ENCODE measurements around the gene RIC8B.

Gene RIC8B

GRCh38 chr12:106906715-106907114 lies 132.2 kb downstream of the RIC8B start:
- no peaks in the 10 kb centered on the region for H3K9me3 ChIP-seq (replicated peaks in 1 of 2; ENCODE audit: control insufficient read depth in 2 of 2, insufficient read depth in 1 of 2, low read depth in 1 of 2, low read length in 2 of 2)
- H4K8ac ChIP-seq (ENCODE audit: low read depth, low read length): no peak overlapping the region

GRCh38 chr12:106907411-106907810 lies 132.9 kb downstream of the RIC8B start:
- Histone ChIP-seq H3K14ac (ENCODE audit: low read length) (no peak overlapping the region), H3K4me2 (ENCODE audit: insufficient read depth, low read length, poor library complexity, severe bottlenecking) (no peak overlapping the region), H2AK5ac (ENCODE audit: low read depth, low read length) (no peak overlapping the region), H2BK120ac (ENCODE audit: low read depth, low read length) (no peak overlapping the region), H4K91ac (ENCODE audit: low read depth, low read length, poor library complexity) (no peak overlapping the region), H3K4ac (ENCODE audit: low read length) (no peak overlapping the region), H3K27ac (replicated peaks; ENCODE audit: low read length) (no peak overlapping the region), H3K79me1 (ENCODE audit: low read depth, low read length) (no peaks in the 10 kb centered on the region), H3K36me3 (replicated peaks in 1 of 2; ENCODE audit: control insufficient read depth in 2 of 2, insufficient read depth in 2 of 2, low read length in 2 of 2) (no peaks in the 10 kb centered on the region), H2BK12ac (ENCODE audit: low read length) (no peak overlapping the region), H3K4me3 (ENCODE audit: low read length in 2 of 2) (no peak overlapping the region), H3K4me1 (ENCODE audit: control insufficient read depth in 2 of 2, insufficient read depth in 1 of 2, low read depth in 1 of 2, low read length in 2 of 2) (peaks cover 3 to 6% of the 10 kb centered on the region in 2 donors), H3K23ac (ENCODE audit: low read depth, low read length, poor library complexity) (no peak overlapping the region), H2AFZ (ENCODE audit: low read length) (no peak overlapping the region), H2BK5ac (ENCODE audit: low read length) (no peak overlapping the region), H4K8ac (ENCODE audit: low read depth, low read length) (no peak overlapping the region), H3K9ac (ENCODE audit: low read depth, low read length, poor library complexity) (no peak overlapping the region), H2BK15ac (ENCODE audit: low read length) (no peak overlapping the region), H3K27me3 (ENCODE audit: control insufficient read depth in 3 of 3, insufficient read depth in 3 of 3, low read depth in 1 of 3, low read length in 3 of 3) (peaks cover 0 to 2% (median 0%) of the 10 kb centered on the region in 3 experiments), H3K18ac (ENCODE audit: low read length) (no peak overlapping the region), H3K9me3 (replicated peaks in 1 of 2; ENCODE audit: control insufficient read depth in 2 of 2, insufficient read depth in 1 of 2, low read depth in 1 of 2, low read length in 2 of 2) (no peaks in the 10 kb centered on the region)
- no CpG with 5 or more reads among the region's 5 CpGs for WGBS, 2 donors (ENCODE audit: extremely low coverage in 2 of 2, insufficient read length in 2 of 2, insufficient replicate concordance in 1 of 2)
- DNase-seq (ENCODE audit: low spot score): no peak

More at GRCh38 chr12:106906715-106907114, 132.2 kb downstream of the RIC8B start:
- H3K4me3 ChIP-seq (ENCODE audit: low read length in 2 of 2): no peak overlapping the region
- WGBS, 2 donors (ENCODE audit: extremely low coverage in 2 of 2, insufficient read length in 2 of 2, insufficient replicate concordance in 1 of 2): no CpG with 5 or more reads among the region's 2 CpGs
- no peak overlapping the region for H2BK15ac ChIP-seq (ENCODE audit: low read length)
- no peak overlapping the region for H3K9ac ChIP-seq (ENCODE audit: low read depth, low read length, poor library complexity)
- H3K4me2 ChIP-seq (ENCODE audit: insufficient read depth, low read length, poor library complexity, severe bottlenecking): no peak overlapping the region
- DNase-seq (ENCODE audit: low spot score): no peak
- H3K18ac ChIP-seq (ENCODE audit: low read length): no peak overlapping the region
- H3K79me1 ChIP-seq (ENCODE audit: low read depth, low read length): no peaks in the 10 kb centered on the region
- no peaks in the 10 kb centered on the region for H3K36me3 ChIP-seq (replicated peaks in 1 of 2; ENCODE audit: control insufficient read depth in 2 of 2, insufficient read depth in 2 of 2, low read length in 2 of 2)
- H3K4me1 ChIP-seq (ENCODE audit: control insufficient read depth in 2 of 2, insufficient read depth in 1 of 2, low read depth in 1 of 2, low read length in 2 of 2): peaks cover 3 to 6% of the 10 kb centered on the region in 2 donors
- H3K27ac ChIP-seq (replicated peaks; ENCODE audit: low read length): no peak overlapping the region
- H2BK120ac ChIP-seq (ENCODE audit: low read depth, low read length): no peak overlapping the region
- no peak overlapping the region for H2BK12ac ChIP-seq (ENCODE audit: low read length)
- H2AFZ ChIP-seq (ENCODE audit: low read length): no peak overlapping the region
- no peak overlapping the region for H3K14ac ChIP-seq (ENCODE audit: low read length)
- H2AK5ac ChIP-seq (ENCODE audit: low read depth, low read length): no peak overlapping the region
- peaks cover 0 to 2% (median 0%) of the 10 kb centered on the region in 3 experiments for H3K27me3 ChIP-seq (ENCODE audit: control insufficient read depth in 3 of 3, insufficient read depth in 3 of 3, low read depth in 1 of 3, low read length in 3 of 3)
- H3K4ac ChIP-seq (ENCODE audit: low read length): no peak overlapping the region
- no peak overlapping the region for H2BK5ac ChIP-seq (ENCODE audit: low read length)
- no peak overlapping the region for H3K23ac ChIP-seq (ENCODE audit: low read depth, low read length, poor library complexity)
- H4K91ac ChIP-seq (ENCODE audit: low read depth, low read length, poor library complexity): no peak overlapping the region

- Histone ChIP-seq H3K27ac (replicated peaks; ENCODE audit: low read length) (no peak overlapping the region), H2BK5ac (ENCODE audit: low read length) (no peak overlapping the region), H3K18ac (ENCODE audit: low read length) (no peak overlapping the region), H2BK15ac (ENCODE audit: low read length) (no peak overlapping the region), H2BK12ac (ENCODE audit: low read length) (no peak overlapping the region), H3K4me3 (ENCODE audit: low read length in 2 of 2) (no peak overlapping the region), H3K4me2 (ENCODE audit: insufficient read depth, low read length, poor library complexity, severe bottlenecking) (no peak overlapping the region), H2AFZ (ENCODE audit: low read length) (no peak overlapping the region), H3K4ac (ENCODE audit: low read length) (no peak overlapping the region), H3K9ac (ENCODE audit: low read depth, low read length, poor library complexity) (no peak overlapping the region), H3K9me3 (replicated peaks in 1 of 2; ENCODE audit: control insufficient read depth in 2 of 2, insufficient read depth in 1 of 2, low read depth in 1 of 2, low read length in 2 of 2) (no peaks in the 10 kb centered on the region), H2AK5ac (ENCODE audit: low read depth, low read length) (no peak overlapping the region), H3K27me3 (ENCODE audit: control insufficient read depth in 3 of 3, insufficient read depth in 3 of 3, low read depth in 1 of 3, low read length in 3 of 3) (no peaks in the 10 kb centered on the region), H4K8ac (ENCODE audit: low read depth, low read length) (no peak overlapping the region), H4K91ac (ENCODE audit: low read depth, low read length, poor library complexity) (no peak overlapping the region), H3K79me1 (ENCODE audit: low read depth, low read length) (no peaks in the 10 kb centered on the region), H3K36me3 (replicated peaks in 1 of 2; ENCODE audit: control insufficient read depth in 2 of 2, insufficient read depth in 2 of 2, low read length in 2 of 2) (no peaks in the 10 kb centered on the region), H3K4me1 (ENCODE audit: control insufficient read depth in 2 of 2, insufficient read depth in 1 of 2, low read depth in 1 of 2, low read length in 2 of 2) (peaks cover 3 to 6% of the 10 kb centered on the region in 2 donors), H3K23ac (ENCODE audit: low read depth, low read length, poor library complexity) (no peak overlapping the region), H2BK120ac (ENCODE audit: low read depth, low read length) (no peak overlapping the region), H3K14ac (ENCODE audit: low read length) (no peak overlapping the region)
- DNase-seq (ENCODE audit: low spot score): no peak
- WGBS, 2 donors (ENCODE audit: extremely low coverage in 2 of 2, insufficient read length in 2 of 2, insufficient replicate concordance in 1 of 2): no CpG with 5 or more reads among the region's 4 CpGs
Observed at GRCh38 chr12:106907846-106908245, 133.4 kb downstream of the RIC8B start.

GRCh38 chr12:106908561-106908960 lies 134.1 kb downstream of the RIC8B start:
- Histone ChIP-seq H3K9me3 (replicated peaks in 1 of 2; ENCODE audit: control insufficient read depth in 2 of 2, insufficient read depth in 1 of 2, low read depth in 1 of 2, low read length in 2 of 2) (no peaks in the 10 kb centered on the region), H3K14ac (ENCODE audit: low read length) (no peak overlapping the region), H3K27ac (replicated peaks; ENCODE audit: low read length) (no peak overlapping the region), H3K23ac (ENCODE audit: low read depth, low read length, poor library complexity) (no peak overlapping the region), H3K4me3 (ENCODE audit: low read length in 2 of 2) (no peak overlapping the region), H3K9ac (ENCODE audit: low read depth, low read length, poor library complexity) (no peak overlapping the region), H2AFZ (ENCODE audit: low read length) (no peak overlapping the region), H3K18ac (ENCODE audit: low read length) (no peak overlapping the region), H2BK5ac (ENCODE audit: low read length) (no peak overlapping the region), H3K36me3 (replicated peaks in 1 of 2; ENCODE audit: control insufficient read depth in 2 of 2, insufficient read depth in 2 of 2, low read length in 2 of 2) (no peaks in the 10 kb centered on the region), H2AK5ac (ENCODE audit: low read depth, low read length) (no peak overlapping the region), H3K4me2 (ENCODE audit: insufficient read depth, low read length, poor library complexity, severe bottlenecking) (no peak overlapping the region), H2BK15ac (ENCODE audit: low read length) (no peak overlapping the region), H3K79me1 (ENCODE audit: low read depth, low read length) (no peaks in the 10 kb centered on the region), H2BK12ac (ENCODE audit: low read length) (no peak overlapping the region), H2BK120ac (ENCODE audit: low read depth, low read length) (no peak overlapping the region), H4K91ac (ENCODE audit: low read depth, low read length, poor library complexity) (no peak overlapping the region), H3K4me1 (ENCODE audit: control insufficient read depth in 2 of 2, insufficient read depth in 1 of 2, low read depth in 1 of 2, low read length in 2 of 2) (peaks cover 2 to 5% of the 10 kb centered on the region in 2 donors), H3K4ac (ENCODE audit: low read length) (no peak overlapping the region), H3K27me3 (ENCODE audit: control insufficient read depth in 3 of 3, insufficient read depth in 3 of 3, low read depth in 1 of 3, low read length in 3 of 3) (no peaks in the 10 kb centered on the region), H4K8ac (ENCODE audit: low read depth, low read length) (no peak overlapping the region)
- WGBS, 2 donors (ENCODE audit: extremely low coverage in 2 of 2, insufficient read length in 2 of 2, insufficient replicate concordance in 1 of 2): no CpG with 5 or more reads among the region's 3 CpGs
- DNase-seq (ENCODE audit: low spot score): no peak
